K562 (cell line): Measurements from ENCODE around the gene DPY19L3. TPM values are rescaled to one million over a fixed set of nuclear protein-coding genes. Genes with fewer than 3 reads are reported as not detected.

Source experiments
- AFF4 ChIP-seq: sonication (generic); formaldehyde crosslinking; IDR thresholded peaks from 2 replicates; pipeline ENCODE4 v1.8.0; 2023; ENCODE audit warnings: mild to moderate bottlenecking, missing genetic modification reagents
- BACH1 ChIP-seq: fragments of 200-800 bp; sonication (Bioruptor generic); IDR thresholded peaks from 2 replicates; pipeline ENCODE4 v1.6.1; 2016; ENCODE audit warnings: missing genetic modification characterization, missing compliant biosample characterization
- CREM ChIP-seq: IDR thresholded peaks from 2 replicates; pipeline ENCODE4 v1.6.1; 2014; ENCODE audit warnings: antibody characterized with exemption, low read depth
- EHMT2 ChIP-seq: fragments of 450-650 bp; IDR thresholded peaks from 2 replicates; pipeline ENCODE4 v1.6.1; 2018; ENCODE audit warnings: antibody characterized with exemption
- HDAC1 ChIP-seq, 2 experiments: fragments of 450-650 bp; IDR thresholded peaks; 2 replicates each; pipeline ENCODE4 v1.6.1; 2016 to 2017; ENCODE audit warnings: inconsistent platforms in 1 of 2, mild to moderate bottlenecking in 1 of 2, moderate library complexity in 1 of 2
- JUND ChIP-seq, 2 experiments: IDR thresholded peaks; 2 replicates in 1 of 2; 3 replicates in 1 of 2; pipeline ENCODE4 v1.6.1; 2011; ENCODE audit warnings: borderline replicate concordance in 2 of 2, low read depth in 2 of 2, low read length in 2 of 2, improper control_type of control experiment in 1 of 2, missing biosample characterization in 1 of 2, missing genetic modification characterization in 1 of 2, missing genetic modification reagents in 1 of 2
- MBD2 ChIP-seq: sonication (generic); IDR thresholded peaks from 2 replicates; pipeline ENCODE4 v1.6.1; 2016; ENCODE audit warnings: low read depth, borderline replicate concordance
- MIER1 ChIP-seq: fragments of 450-650 bp; IDR thresholded peaks from 2 replicates; pipeline ENCODE4 v1.6.1; 2016; ENCODE audit warnings: antibody characterized with exemption, mild to moderate bottlenecking, low read depth
- NFRKB ChIP-seq: fragments of 450-650 bp; IDR thresholded peaks from 2 replicates; pipeline ENCODE4 v1.6.1; 2016; ENCODE audit warnings: low read depth
- PBX2 ChIP-seq, 2 experiments: IDR thresholded peaks in 1 of 2; conservative IDR thresholded peaks in 1 of 2; 2 replicates each; pipeline ENCODE4 v1.6.1; 2016; ENCODE audit warnings: low read depth in 2 of 2, mild to moderate bottlenecking in 1 of 2, missing compliant biosample characterization in 1 of 2, missing genetic modification characterization in 1 of 2, moderate library complexity in 1 of 2
- PKNOX1 ChIP-seq: fragments of 450-650 bp; IDR thresholded peaks from 2 replicates; pipeline ENCODE4 v1.6.1; 2016
- RBM15 ChIP-seq: fragments of 200-400 bp; formaldehyde crosslinking; IDR thresholded peaks from 2 replicates; pipeline ENCODE4 v1.6.1; 2018; ENCODE audit warnings: mild to moderate bottlenecking, low read length, moderate library complexity; ENCODE audit not compliant: insufficient read depth
- RBM17 ChIP-seq: fragments of 200-400 bp; formaldehyde crosslinking; IDR thresholded peaks from 2 replicates; pipeline ENCODE4 v1.6.1; 2017; ENCODE audit warnings: low read depth, mild to moderate bottlenecking, low read length, borderline replicate concordance
- RCOR1 ChIP-seq, 2 experiments: IDR thresholded peaks; 2 replicates each; pipeline ENCODE4 v1.6.1; 2012; ENCODE audit warnings: low read depth in 2 of 2, low read length in 2 of 2, borderline replicate concordance in 1 of 2, improper control_type of control experiment in 1 of 2
- SIRT6 ChIP-seq: IDR thresholded peaks from one replicate; pipeline ENCODE4 v1.6.1; 2012; ENCODE audit warnings: low read depth, mild to moderate bottlenecking, control low read depth, inconsistent platforms, low read length, moderate library complexity
- U2AF1 ChIP-seq: fragments of 200-400 bp; formaldehyde crosslinking; optimal IDR thresholded peaks from 2 replicates; pipeline ENCODE3; 2017; ENCODE audit warnings: mild to moderate bottlenecking, low read depth, low read length, moderate library complexity
- ZNF507 ChIP-seq: conservative IDR thresholded peaks from 2 replicates; pipeline ENCODE4 v1.6.1; 2017; ENCODE audit warnings: missing genetic modification characterization, missing compliant biosample characterization
- ZNF584 ChIP-seq: fragments of 200-800 bp; sonication (Bioruptor generic); IDR thresholded peaks from 2 replicates; pipeline ENCODE4 v1.6.1; 2016; ENCODE audit warnings: low read depth, mild to moderate bottlenecking, missing genetic modification characterization, missing compliant biosample characterization
- ZNF830 ChIP-seq: fragments of 250-450 bp; sonication (Bioruptor Pico); IDR thresholded peaks from 2 replicates; pipeline ENCODE4 v1.5.0; 2021; ENCODE audit warnings: mild to moderate bottlenecking
- polyA plus RNA-seq, 8 experiments: library from polyadenylated mRNA; depleted of rRNA in 4 of 8; stranded (reverse) in 5 of 8; unstranded in 3 of 8; fragments of >200 nt; fragmentation: Nextera tagmentation in 2 of 8; fragmentation: Illumina TruSeq in 1 of 8; extraction: Ambion mirVana in 2 of 8; extraction: Trizol in 1 of 8; gene quantifications; 2 replicates each; pipeline versions ENCODE4 v1.2.1 to v1.2.3, GENCODE V29; 2011 to 2014; ENCODE audit warnings: inconsistent platforms in 1 of 8, missing spikeins in 1 of 8
- total RNA-seq, 7 experiments: library from RNA; depleted of rRNA in 6 of 7; stranded (reverse); fragments of >200 nt in 6 of 7; fragmentation: Illumina TruSeq in 2 of 7; extraction: Trizol in 2 of 7; gene quantifications; 2 replicates each; pipeline versions ENCODE4 v1.2.1 to v1.2.3, GENCODE V29; 2011 to 2021; ENCODE audit warnings: low replicate concordance in 1 of 7

Gene DPY19L3
- total and polyA plus RNA-seq, 9 of the 15 experiments (the other 6 are each of a cell fraction or from before 2014, with no cell fraction given): 4.7 to 39.2 (median 22.0) TPM

- no peak for TF ChIP-seq RBM15
- peak; percentile 96 for TF ChIP-seq JUND (IDR thresholded peaks at IDR 0.05; ENCODE audit: borderline replicate concordance, low read depth, low read length)
- peak; percentile 96 for TF ChIP-seq JUND (tag; IDR thresholded peaks at IDR 0.05; ENCODE audit: borderline replicate concordance, low read depth, low read length)
- no peak for TF ChIP-seq ZNF830 (CRISPR knock-in tag)
- peak in 1 of 2 experiments; percentile 82; a peak in 2 of 4 replicates for TF ChIP-seq HDAC1 (IDR thresholded peaks at IDR 0.05)
- peak; percentile 88 for TF ChIP-seq EHMT2
- TF ChIP-seq BACH1 (tag): peak; percentile 72; the same call in 1 of the 2 replicates
- TF ChIP-seq ZNF507: no peak
- TF ChIP-seq NFRKB: peak; percentile 44; the same call in 1 of the 2 replicates
- TF ChIP-seq U2AF1: no peak
- TF ChIP-seq CREM: peak; percentile 83
- no peak for TF ChIP-seq ZNF584 (CRISPR knock-in tag)
- peak; percentile 52; the same call in 1 of the 2 replicates for TF ChIP-seq MIER1
- TF ChIP-seq PBX2 (CRISPR knock-in tag; IDR thresholded peaks at IDR 0.05; ENCODE audit: low read depth): no peak
- peak; percentile 37; the same call in 1 of the 2 replicates for TF ChIP-seq PBX2 (tag; conservative IDR thresholded peaks at IDR 0.05; ENCODE audit: low read depth)
- no peak for TF ChIP-seq SIRT6
- peak; percentile 81 for TF ChIP-seq PKNOX1
- TF ChIP-seq RBM17: no peak
- peak; percentile 40; the same call in 1 of the 2 replicates for TF ChIP-seq MBD2
- peak in 1 of 2 experiments; percentile 85; a peak in 1 of 4 replicates for TF ChIP-seq RCOR1 (IDR thresholded peaks at IDR 0.05; ENCODE audit: borderline replicate concordance in 1 of 2, low read depth in 2 of 2, low read length in 2 of 2)
- TF ChIP-seq AFF4 (CRISPR knock-in tag): 0 out of 2 replicates have a peak, but pooled peaks have one; percentile 34
Measured at GRCh38 chr19:32373585-32374295, 31.8 kb upstream of the DPY19L3 start (continued).
